ENCODE results near the gene LCK.

GRCh38 chr1:32321712-32322291 lies 70.7 kb downstream of the LCK start:
- TF ChIP-seq, protein P1, sequence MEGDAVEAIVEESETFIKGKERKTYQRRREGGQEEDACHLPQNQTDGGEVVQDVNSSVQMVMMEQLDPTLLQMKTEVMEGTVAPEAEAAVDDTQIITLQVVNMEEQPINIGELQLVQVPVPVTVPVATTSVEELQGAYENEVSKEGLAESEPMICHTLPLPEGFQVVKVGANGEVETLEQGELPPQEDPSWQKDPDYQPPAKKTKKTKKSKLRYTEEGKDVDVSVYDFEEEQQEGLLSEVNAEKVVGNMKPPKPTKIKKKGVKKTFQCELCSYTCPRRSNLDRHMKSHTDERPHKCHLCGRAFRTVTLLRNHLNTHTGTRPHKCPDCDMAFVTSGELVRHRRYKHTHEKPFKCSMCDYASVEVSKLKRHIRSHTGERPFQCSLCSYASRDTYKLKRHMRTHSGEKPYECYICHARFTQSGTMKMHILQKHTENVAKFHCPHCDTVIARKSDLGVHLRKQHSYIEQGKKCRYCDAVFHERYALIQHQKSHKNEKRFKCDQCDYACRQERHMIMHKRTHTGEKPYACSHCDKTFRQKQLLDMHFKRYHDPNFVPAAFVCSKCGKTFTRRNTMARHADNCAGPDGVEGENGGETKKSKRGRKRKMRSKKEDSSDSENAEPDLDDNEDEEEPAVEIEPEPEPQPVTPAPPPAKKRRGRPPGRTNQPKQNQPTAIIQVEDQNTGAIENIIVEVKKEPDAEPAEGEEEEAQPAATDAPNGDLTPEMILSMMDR (tag by site-specific recombination; IDR thresholded peaks at IDR 0.05), result no peak
- TF ChIP-seq ZNF707 (tag by site-specific recombination; IDR thresholded peaks at IDR 0.05) (no peak), ZNF311 (tag by site-specific recombination; IDR thresholded peaks at IDR 0.05; ENCODE audit: borderline replicate concordance) (no peak), ZNF169 (tag by site-specific recombination; IDR thresholded peaks at IDR 0.05) (no peak), ZBTB21 (tag by site-specific recombination; IDR thresholded peaks at IDR 0.05) (no peak)
